Loucy (cell line): ENCODE data around the gene ZNF44.

Experiments used
- EZH2phosphoT487 ChIP-seq: fragments of 200-600 bp; IDR thresholded peaks from 2 replicates; pipeline ENCODE4 v1.6.1; 2018; ENCODE audit warnings: antibody characterized with exemption, mild to moderate bottlenecking, moderate library complexity, borderline replicate concordance
- TF ChIP-seq, protein P1 (sequence below): fragments of 200-600 bp; sonication (generic); conservative IDR thresholded peaks from 2 replicates; pipeline ENCODE4 v1.5.1; 2014; ENCODE audit warnings: mild to moderate bottlenecking, antibody characterized with exemption, low read length

DNA sequence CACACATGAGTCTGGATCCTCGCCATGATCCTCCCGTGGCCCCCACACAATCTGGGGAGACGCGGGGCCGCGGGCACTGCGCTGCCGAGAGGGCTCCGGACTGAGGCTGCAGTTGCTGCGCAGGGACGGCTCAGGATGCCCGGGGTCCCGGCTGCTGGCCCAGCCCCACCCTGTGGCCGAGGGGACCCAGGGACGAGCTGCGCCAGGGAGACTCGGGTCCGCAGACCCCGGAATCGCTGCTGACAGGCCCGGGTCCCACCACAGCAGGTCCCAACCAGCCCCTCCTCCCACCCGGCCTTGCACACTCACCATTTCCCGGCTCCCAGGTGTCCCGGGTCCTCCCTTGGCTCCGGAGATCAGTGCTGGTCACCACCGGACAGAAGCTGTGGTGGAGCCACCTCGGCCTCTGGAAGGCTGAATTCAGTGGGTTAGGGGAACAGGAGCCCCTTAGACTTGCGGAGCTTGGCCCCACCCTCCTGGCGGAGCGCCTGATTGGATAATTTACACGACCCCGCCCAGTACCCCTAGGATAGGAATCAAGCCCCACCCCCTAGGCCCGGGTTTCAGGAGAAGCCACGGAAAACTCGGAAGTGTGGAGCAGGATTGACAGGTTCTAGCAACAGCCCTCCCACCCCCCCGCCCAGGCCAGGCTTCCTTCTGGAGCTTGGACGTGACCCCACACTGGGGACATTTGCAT, 57.4 kb downstream of the ZNF44 start:
- TF ChIP-seq, protein P1, sequence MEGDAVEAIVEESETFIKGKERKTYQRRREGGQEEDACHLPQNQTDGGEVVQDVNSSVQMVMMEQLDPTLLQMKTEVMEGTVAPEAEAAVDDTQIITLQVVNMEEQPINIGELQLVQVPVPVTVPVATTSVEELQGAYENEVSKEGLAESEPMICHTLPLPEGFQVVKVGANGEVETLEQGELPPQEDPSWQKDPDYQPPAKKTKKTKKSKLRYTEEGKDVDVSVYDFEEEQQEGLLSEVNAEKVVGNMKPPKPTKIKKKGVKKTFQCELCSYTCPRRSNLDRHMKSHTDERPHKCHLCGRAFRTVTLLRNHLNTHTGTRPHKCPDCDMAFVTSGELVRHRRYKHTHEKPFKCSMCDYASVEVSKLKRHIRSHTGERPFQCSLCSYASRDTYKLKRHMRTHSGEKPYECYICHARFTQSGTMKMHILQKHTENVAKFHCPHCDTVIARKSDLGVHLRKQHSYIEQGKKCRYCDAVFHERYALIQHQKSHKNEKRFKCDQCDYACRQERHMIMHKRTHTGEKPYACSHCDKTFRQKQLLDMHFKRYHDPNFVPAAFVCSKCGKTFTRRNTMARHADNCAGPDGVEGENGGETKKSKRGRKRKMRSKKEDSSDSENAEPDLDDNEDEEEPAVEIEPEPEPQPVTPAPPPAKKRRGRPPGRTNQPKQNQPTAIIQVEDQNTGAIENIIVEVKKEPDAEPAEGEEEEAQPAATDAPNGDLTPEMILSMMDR = no peak
- TF ChIP-seq EZH2phosphoT487 = no peak
